Fibroblast of skin of abdomen (primary cell): ENCODE measurements around the gene CTNNA3.

Experiments used
- DNase-seq: peaks from one replicate; pipeline ENCODE4 v3.0.0-alpha.2; 2013

CTNNA3 gene

GRCh38 chr10:66192162-66192831 is 1503.7 kb downstream of the CTNNA3 start:
- DNase-seq, result no peak

- DNase-seq, result no peak
Observed at GRCh38 chr10:66190413-66190812, 1505.6 kb downstream of the CTNNA3 start.

DNA sequence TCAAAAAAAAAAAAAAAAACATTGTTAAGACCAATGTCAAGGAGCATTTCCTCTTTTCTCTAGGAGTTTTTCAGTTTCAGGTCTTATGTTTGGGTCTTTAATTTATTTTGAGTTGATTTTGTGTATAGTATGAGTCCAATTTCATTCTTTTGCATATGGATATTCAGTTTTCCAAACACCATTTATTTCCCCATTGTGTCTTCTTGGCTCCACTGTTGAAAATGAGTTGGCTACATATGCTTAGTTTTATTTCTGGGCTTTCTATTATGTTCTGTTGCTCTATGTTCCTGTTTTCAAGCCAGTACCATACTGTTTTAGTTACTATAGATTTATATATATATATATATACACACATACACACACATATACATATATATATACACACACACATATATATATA is 1506.7 kb downstream of the CTNNA3 start:
- no peak for DNase-seq

- no peak for DNase-seq
Observed at GRCh38 chr10:66187053-66187733, 1508.8 kb downstream of the CTNNA3 start.

DNA sequence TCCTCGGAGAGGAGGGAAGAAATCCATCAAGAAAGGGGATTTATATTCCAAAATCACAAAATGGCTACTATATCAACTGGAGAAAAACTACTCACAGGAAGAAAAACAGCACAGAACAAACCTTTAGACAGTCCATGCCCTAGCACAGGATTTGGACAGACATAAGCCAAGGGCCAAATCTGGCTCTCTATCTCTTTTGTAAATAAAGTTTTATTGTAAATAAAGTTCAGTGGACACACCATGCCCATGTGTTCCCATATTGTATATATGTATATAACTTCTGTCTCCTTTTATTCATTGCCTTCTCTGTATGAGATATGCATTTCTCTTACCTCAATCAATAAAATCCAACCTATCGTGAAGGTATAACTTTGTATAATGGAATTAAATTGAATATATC is 1513.0 kb downstream of the CTNNA3 start:
- no peak for DNase-seq

DNA sequence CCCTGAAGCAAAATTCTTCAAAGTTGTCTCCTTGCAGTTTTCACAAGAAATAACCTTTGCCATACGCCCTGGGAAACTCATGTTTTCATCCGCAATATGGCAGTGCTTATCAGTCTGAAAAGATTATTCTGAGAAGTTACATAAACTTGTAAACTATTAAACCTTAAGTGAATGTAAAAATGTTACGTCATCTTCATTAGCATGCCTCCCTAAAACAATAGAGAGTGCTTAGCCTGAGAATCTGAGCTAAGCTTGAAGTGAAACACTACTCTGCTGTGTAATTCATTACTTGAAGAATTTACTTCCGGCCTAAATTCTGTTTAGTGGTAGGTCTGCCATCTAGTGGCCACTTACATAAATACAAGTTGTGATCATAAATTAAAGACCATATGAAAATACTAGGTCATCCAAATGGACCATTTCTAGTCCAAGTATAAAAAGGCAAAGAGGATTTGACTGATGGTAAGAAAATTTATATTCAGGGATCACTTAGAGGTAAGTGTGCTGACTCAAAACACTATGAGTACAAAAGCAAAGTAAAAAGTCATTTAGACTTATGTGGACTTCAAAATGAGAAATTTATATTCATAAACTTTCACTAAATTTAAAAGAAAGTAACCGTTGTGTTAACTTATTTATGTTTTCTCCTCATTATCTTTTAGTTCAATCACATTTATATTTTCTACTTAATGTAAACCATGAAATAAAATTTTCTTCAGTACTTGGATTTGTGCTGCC is 1515.2 kb downstream of the CTNNA3 start:
- peak; percentile 60 for DNase-seq

DNA sequence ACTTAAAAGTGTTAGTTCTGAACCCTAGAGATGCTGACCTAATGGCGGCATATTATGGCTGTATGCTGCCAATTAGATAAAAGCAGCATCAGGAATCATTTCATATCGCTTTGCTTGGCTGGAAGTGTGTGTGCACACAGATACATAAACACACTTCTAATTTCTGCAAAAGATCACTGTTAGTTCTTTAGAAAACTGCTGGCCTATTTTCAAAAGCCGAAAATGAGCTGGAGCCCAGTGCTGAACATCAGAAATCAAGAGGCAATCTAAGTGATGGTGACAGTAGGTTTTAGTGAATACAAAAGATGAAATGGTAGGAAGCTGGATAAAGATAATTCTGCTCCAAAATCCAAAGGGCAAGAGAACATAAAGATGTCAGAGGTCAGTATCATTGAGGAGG is 1516.0 kb downstream of the CTNNA3 start:
- DNase-seq, result no peak

- peak; percentile 7 for DNase-seq
Observed at GRCh38 chr10:66176772-66177171, 1519.2 kb downstream of the CTNNA3 start.

DNA sequence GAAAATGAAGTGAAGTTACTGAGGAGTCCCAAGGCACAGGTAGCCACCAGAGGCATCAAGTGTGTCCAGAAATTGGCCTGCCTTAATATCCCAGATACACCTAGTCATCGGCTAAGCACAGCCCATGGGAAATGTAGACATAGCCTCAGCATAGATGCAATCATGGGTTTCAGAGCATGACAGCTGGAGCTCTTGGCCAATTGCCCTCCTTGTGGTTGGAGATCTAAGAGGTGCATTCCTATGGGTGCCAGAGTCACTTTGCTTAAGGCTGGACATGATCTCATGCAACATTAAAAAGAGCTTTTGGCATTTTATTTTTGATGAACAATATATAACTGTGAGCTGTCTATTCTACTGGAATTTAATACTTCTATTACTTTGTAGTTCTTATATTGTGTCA is 1528.2 kb downstream of the CTNNA3 start:
- DNase-seq, result peak; percentile 28

DNA sequence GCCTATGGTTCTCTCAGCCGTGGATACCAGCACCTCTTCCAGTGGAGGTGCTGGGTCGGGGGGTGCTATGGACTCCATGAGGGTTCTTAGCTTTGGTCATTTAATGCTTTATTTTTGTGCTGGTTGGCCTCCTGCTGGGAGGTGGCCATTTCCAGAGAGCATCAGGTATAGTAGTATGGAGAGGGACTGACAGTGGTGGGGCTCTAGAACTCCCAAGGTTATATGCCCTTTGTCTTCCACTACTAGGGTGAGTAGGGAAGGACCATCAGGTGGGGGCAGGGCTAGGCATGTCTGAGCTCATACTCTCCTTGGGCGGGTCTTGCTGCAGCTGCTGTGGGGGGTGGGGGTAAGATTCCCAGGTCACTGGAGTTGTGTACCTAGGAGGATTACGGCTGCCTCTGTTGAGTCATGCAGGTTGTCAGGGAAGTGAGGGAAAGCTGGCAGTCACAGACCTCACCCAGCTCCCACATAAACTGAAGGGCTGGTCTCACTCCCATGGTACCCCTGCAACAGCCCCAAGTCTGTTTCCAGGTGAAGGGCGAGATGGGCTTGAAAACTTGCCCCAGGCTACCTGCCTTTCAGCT is 1533.3 kb downstream of the CTNNA3 start:
- DNase-seq, result no peak

- no peak for DNase-seq
Observed at GRCh38 chr10:66151346-66151745, 1544.6 kb downstream of the CTNNA3 start.

- no peak for DNase-seq
Observed at GRCh38 chr10:66148312-66148711, 1547.7 kb downstream of the CTNNA3 start.

GRCh38 chr10:66144016-66144415 is 1552.0 kb downstream of the CTNNA3 start:
- DNase-seq, result no peak

DNA sequence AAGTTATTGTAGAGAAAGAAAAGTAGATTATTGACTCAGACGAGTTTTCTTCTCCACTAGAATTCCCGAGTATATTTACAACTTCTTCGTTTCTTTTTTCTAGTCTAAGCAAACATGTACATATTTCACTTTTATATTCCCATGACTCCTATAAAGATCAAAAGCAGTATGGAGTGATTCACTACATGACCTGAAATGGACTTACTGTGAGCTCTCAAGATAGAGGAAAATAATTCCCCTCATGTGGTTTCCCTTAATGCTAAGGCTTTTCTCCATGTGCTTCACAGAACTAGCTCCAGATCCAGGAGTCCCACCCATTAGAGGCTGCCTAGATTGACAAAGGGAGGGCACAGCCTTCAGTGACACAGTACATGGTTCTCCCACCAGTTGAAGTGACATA is 1593.2 kb downstream of the CTNNA3 start:
- DNase-seq, result no peak

GRCh38 chr10:66098595-66099480 is 1597.2 kb downstream of the CTNNA3 start:
- DNase-seq, result no peak

- DNase-seq, result no peak
Observed at GRCh38 chr10:66095610-66096009, 1600.4 kb downstream of the CTNNA3 start.

- DNase-seq, result no peak
Observed at GRCh38 chr10:66085906-66086305, 1610.1 kb downstream of the CTNNA3 start.

- DNase-seq, result no peak
Observed at GRCh38 chr10:66071907-66072306, 1624.1 kb downstream of the CTNNA3 start.

DNA sequence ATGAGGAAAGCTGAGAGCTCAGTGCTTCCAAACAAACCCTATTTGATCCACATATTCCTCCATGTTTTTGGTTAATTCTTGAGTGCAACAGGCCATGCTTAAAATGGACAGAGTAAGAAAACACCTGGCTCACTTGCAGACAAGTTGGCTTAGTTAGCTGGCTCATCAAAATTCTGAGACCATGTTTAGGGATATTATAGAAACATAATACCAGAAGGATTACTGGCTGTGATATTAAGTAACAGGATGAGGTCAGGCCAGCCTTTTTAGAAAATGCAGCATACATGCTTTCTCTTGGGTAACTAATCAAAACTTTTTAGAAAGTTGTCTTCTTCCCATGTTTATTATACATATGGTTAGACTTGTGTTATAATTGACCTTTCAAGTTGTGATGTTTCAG is 1637.4 kb downstream of the CTNNA3 start:
- DNase-seq, result no peak

GRCh38 chr10:66049335-66049734 is 1646.7 kb downstream of the CTNNA3 start:
- DNase-seq, result no peak

DNA sequence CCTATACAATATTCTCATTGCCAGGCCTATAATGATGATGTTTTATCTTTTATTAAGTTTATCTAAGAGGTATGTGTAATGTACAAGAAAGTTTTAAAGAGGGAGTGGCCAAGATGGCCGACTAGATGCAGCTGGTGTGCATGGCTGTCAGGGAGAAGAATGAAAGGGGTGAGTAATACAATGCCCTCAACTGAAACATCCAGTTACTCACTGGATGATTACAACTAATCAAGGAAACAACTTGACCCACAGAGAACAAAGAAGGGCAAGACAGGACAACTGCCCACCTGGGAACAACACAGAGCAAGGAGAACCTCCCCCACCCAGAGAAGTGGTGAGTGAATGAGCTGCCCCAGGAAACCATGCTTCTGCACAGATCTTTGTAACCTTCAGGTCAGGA is 1650.1 kb downstream of the CTNNA3 start:
- DNase-seq, result no peak

DNA sequence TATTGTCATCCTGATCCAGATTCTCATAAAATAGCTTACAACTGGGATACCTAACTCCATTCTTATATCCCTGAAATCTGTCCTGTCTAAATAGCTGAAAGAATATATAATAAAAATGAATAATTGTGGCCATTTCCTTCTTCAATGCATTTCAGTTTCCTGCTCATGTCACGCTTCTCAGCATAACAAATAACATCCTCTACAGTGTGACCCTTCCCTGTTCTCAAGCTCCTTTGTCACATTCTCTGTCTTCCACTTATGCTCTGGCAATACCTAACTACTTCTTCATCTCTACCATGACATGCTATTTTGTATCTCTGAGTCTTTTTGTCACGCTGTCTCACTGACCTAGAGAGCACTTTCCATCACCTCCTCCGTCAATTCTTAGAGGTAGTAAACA is 1654.2 kb downstream of the CTNNA3 start:
- no peak for DNase-seq
